Head of caudate nucleus (tissue), 42 donors: ENCODE data around the gene NDRG4.

Experiments
- DNase-seq, 42 donors: peaks; one replicate each; pipeline versions ENCODE4 v3.0.0 to v3.0.0-alpha.2; 2020 to 2021; ENCODE audit warnings: mixed read lengths in 7 of 42
- intact Hi-C: fragments of 100-400 bp; cut with DNase I; formaldehyde crosslinking; loops from one replicate; pipeline ENCODE4 v1.15.0; 2022

The NDRG4 gene

DNA sequence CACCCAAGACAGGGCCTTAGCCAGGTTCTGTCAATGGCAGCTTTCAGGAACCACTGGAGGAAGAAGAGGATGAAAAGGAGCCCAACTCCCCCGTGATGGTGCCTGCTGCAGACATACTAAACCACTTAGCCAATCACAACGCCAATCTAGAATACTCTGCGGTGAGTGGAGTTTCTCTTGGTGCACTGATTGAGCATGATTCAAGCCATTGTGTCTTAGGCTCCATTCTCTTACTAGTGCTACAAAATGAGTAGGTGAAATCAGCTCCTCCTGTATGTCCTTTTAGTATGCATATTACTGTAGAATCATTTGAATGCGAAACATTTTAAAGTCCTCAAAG lies 16.8 kb downstream of the NDRG4 start:
- DNase-seq = no peak
- intact Hi-C loops = loop anchor here (10.0 kb wide), 1 partner anchor 148 kb away; no protein-coding TSS in a partner anchor

DNA sequence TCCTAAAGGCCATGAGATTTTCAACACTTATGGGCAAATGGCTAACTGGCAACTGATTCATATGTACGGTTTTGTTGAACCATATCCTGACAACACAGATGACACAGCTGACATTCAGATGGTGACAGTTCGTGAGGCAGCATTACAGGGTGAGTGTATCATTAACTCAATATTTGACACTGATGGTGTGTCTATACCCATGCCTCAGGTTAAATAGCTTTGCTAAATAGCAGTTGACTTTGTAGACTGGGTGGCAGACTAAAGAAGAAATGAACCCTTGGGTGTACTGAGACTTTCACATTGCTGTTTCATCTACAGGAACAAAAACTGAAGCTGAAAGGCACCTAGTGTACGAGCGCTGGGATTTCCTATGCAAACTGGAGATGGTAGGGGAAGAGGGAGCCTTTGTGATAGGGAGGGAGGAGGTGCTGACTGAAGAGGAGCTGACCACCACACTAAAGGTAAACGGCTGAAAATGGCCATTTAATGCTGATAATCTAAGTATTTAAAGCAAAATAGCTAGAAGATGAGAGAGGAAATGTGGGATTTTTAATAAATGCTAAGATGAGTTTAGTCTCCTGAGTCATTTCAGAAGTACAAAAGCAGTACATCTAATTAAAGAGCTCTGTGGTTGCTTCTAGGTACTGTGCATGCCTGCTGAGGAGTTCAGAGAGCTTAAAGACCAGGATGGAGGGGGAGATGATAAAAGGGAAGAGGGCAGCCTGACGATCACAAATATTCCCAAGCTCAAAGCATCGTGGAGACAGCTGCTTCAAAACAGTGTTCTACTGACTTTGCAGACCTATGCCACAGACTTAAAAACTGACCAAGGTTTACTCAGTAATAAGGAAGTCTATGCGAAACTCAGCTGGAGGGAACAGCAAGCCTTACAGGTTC lies 18.4 kb downstream of the NDRG4 start:
- intact Hi-C loops = loop anchor here (10.0 kb wide), 1 partner anchor 146 kb away; no protein-coding TSS in a partner anchor
- DNase-seq = no peak

DNA sequence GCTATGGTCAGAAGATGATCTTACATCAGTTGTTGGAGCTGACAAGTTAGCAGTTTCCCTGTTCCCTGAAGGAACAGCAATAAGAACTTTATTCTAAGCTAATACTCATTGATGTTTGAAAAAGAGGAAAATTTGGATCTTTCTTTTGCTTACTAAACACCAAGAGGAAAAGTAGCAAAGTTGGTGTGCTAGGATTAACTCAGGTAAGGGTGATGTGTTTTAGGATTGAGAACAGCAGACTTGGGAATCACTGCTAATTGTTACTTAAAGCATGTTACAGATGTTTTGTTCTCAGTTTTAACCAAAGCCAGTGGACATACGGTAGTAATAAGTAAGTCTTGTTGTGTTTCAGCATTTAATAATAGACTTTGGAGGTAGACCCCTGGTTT lies 19.0 kb downstream of the NDRG4 start:
- no peak for DNase-seq

DNA sequence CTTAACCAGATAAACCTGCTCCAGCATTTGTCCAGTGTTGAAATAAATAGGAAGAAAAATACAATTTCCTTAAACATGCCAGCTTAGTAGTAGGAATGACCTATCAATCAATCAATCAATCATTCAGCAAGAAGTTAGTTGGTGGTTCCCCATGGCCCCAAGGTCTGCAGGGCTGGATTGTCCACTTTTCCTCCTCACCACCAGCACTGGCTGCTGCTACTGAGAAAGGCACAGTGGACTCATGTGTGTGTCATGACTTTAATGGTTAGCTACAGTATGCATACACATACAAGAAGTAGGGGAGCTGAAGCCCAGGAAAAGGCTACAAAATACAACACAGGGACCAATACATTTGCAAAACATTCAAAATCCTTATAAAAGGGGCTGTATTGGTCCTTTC lies 19.8 kb downstream of the NDRG4 start:
- intact Hi-C loops = loop anchor here (10.0 kb wide), 1 partner anchor 145 kb away; no protein-coding TSS in a partner anchor
- no peak for DNase-seq

More for the DNA sequence above, 19.0 kb downstream of the NDRG4 start:
- intact Hi-C loops = loop anchor here (10.0 kb wide), 1 partner anchor 146 kb away; no protein-coding TSS in a partner anchor

DNA sequence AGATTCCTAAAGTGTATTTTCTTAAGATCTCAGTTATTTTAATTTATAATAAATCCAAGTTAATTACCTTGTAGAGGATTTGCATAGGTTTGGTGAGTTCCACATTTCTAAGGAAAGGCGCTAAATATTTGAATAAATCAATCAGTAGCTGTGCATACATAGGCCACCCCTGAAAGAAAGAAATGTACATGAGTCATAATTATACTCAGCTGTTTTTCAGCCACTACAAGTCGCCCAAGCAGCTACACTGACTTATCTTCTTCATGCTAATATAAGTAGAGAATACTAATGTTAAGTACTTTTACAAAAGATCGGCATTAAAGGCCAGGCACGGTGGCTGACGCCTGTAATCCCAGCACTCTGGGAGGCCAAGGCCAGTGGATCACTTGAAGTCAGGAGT lies 30.2 kb downstream of the NDRG4 start:
- DNase-seq = no peak
- intact Hi-C loops = no loop called here

DNA sequence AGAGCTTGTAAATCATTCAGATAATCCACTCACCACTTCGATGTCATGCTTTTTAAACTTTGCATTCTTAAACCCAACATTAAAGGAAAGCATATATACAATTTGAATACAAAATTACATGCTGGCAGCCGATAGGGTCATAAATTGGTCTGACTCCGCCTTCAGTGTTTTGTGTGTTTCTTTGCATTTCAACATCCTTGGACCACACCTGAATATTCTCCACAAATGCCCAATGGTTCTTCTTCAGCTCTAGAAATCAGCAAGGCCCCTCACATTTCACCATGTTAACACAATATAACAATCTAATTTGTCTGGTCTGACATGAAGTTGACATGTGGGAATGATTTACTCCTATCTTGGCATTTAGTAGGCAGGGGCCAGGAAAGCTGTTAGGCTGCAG lies 32.5 kb downstream of the NDRG4 start:
- intact Hi-C loops = no loop called here
- DNase-seq = no peak

DNA sequence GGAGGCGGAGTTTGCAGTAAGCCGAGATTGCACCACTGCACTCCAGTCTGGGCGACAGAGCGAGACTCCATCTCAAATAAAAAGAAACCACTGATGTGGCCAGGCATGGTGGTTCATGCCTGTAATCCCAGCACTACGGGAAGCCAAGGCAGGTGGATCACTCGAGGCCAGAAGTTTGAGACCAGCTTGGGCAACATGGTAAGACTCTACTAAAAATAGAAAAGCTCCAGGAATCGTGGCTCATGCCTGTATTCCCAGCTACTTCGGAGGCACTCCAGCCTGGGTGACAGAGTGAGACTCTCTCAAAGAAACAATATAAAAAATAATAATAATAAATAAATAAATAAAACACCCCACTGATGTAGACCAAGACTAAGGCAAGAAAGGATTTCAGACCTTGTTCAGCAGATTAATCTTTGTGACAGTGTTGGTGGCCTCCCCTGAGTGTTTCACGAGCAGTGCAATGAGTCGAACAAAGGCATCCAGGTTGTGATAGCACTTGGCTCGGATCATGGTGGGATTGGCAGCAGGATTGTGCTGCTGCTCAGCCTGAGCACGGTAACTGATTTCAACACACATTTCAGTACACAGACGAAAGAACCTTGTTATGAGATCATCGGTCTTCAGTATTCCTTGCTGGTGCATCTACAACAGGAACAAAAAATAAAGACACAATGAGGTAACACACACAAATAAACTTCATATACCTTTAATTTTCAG lies 34.0 kb downstream of the NDRG4 start:
- intact Hi-C loops = no loop called here
- no peak for DNase-seq

DNA sequence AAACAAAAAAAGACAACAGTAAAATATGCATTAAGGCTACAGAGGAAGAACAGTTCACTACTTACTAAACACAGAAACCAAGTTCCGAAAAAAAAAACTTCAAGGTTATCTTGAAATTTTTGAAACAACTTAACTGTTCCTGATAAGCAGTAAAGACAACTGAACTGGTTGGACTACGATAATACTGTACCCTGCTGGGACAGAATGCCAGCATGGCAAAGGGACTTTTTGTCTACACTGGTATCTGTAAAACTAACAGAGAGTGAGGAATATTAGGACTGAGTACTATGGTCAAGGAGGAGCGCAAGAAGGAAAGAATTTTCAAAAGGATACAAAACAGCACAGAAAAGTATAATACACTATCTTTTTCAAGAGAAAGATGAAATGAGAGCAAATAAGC lies 35.2 kb downstream of the NDRG4 start:
- no peak for DNase-seq
- intact Hi-C loops = no loop called here

DNA sequence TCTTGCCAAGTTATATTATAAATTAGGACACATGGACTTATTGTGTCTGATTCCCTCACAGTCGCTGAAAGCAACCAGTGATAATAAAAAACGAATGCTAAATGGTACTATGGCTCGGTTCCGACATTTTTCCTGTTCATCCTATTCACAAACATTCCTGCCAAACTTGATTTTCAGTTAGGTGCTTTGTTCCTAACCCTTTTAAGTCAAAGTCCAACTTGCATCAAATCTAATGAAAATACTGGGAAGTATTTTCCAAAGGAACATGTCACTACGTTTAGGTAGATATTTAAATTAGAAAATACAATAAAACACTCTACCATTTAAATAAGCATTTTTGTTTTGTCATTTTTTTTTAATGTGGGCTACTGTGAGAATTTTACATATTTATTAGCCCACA lies 36.3 kb downstream of the NDRG4 start:
- no peak for DNase-seq
- intact Hi-C loops = no loop called here

DNA sequence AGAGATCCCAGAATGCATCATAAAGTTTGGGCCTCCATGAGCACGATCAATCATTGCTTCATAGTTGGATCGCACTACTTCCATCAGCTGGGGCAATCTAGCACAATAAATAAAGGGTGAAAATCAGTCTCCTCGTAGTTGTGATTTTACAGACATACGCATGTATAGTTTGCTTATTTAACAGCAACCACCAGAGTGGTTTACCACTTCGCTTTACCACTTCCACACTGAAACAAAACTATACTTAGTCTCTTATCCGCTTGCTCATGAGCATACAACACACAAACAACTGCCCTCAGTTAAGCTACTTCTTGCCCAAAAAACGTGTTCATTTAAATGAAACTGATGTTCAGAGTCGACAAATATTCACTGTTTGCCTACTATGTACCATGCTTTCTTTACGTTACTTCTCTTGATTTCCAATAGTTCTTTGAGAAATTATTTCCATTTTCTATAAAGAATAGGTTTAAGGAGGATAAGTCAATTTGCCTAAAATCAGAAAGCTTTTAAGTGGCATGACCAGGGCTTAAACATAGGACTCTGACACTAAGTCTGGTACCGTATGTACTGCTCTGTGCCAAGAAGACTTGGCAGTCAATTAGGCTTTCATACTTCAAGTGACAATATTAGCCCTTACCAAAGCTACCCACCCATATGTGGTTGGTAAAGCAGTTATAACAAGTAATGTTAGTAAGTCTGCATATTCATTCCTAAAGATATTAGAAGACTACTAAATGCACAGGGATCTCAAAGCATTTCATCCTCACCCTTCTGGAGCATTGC lies 37.4 kb downstream of the NDRG4 start:
- DNase-seq = no peak
- intact Hi-C loops = no loop called here

DNA sequence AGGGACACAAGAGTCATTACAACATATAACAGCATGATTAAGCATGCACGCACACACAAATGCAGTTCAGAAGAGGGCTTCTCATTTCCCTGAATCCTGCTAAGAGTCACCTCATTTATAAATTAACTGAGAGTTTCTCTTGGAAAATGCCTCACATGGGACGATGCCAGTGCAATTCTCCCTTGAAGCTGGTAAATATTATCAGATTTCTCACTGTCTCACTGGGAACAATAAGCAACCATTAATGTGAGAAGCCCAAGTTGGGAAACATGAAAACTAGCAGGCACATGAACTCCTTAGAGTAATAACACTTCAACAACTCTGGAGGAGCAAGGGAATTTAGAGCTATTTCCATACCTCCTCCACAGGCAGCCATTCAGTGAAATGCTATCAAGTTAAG lies 41.8 kb downstream of the NDRG4 start:
- no peak for DNase-seq
- intact Hi-C loops = no loop called here

DNA sequence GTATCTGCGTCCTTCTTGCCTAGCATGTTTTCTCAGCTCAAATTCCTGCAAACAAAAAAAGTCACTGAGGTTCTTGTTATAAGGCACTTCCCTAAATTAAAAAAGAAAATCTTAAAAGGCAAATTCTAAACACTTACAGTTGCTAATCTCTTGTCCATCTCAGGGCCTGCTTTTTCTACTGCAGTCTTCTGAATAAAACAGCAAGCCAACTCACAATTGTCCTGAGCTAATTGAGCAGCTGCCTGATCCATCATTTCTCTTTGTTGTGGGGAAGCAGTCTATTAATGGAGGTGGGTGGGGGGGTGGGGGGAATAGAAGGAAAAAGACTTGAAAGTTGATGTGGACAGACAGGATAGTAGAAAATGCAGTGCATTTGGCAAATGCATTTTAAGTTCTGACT lies 42.3 kb downstream of the NDRG4 start:
- intact Hi-C loops = no loop called here
- DNase-seq = no peak

DNA sequence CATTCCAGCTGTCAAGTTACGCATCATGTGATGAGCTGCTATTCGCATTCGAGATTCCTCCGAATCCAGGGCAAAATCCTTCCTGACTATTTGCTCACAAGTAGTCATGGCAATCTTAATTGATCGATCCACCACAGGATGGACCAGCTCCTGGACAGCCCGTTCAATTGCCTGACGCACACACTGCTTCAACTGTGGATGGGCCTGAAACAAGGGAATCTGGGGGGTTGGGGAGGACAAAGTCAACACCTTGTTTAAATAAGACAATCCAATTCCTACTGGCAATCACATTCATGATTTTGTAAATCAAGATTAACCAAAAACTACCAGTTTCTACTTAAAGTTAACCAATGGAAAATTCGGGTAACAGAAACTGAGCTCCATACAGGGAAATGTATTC lies 43.7 kb downstream of the NDRG4 start:
- DNase-seq = no peak
- intact Hi-C loops = no loop called here

DNA sequence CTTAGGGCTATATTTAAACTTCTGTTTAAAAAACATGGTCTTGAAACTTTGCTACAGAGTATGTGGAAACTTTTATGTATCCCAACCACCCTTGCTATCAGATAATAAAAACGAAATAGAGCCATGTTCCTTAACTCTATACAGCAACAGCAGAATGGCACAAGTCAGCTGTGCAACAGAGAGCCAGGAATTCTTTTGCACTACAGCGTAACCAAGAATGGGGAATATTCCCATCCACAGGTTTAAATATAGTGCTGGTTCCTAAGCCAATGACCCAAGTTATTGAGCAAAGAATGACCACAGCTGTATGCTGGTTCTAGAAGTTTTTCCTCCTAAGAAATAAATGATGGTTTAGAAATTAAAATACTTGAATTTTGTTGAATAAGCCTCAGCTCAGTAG lies 48.4 kb downstream of the NDRG4 start:
- intact Hi-C loops = no loop called here

DNA sequence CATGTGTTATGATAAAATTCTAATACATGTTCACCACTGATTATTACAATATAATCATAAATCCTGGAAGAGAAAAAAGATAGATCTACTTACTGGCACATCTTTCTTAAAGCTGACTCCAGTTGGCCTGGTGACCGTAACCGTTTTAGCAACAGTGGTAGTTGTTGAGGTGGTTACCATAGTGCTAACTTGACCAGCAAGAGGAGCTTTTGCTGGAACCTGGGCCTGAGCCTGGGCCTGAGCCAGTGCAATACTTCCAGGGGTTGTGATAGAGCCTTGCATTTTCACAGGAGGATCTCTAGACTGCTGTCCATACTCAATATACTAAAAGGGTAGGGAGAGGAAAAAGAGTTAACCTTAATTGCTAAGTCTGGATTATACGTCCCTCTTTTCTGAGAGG lies 51.6 kb downstream of the NDRG4 start:
- intact Hi-C loops = no loop called here

More for the DNA sequence above, 48.4 kb downstream of the NDRG4 start:
- no peak for DNase-seq

DNA sequence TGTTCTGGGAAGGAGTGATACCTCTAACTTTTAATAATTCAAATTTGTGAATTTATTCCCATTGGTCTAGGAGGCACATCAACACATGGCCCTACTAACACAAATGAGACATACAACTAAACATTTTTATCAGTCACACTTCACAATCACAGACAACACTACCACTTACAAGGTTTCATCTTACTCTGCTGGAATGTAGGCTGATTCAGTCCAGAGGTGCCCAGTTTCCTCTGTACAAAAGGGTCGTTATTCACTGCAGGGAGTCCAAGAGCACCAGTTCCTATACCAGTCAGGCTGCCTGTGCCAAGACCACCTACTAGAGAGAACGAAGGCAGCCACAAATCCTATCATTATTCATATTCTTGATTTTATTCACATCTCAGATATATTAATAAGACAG lies 56.7 kb downstream of the NDRG4 start:
- no peak for DNase-seq
- intact Hi-C loops = no loop called here

More for the DNA sequence above, 51.6 kb downstream of the NDRG4 start:
- no peak for DNase-seq
